IMR-90 (cell line): ENCODE results near the gene COL4A2. TPM values are rescaled to one million over a fixed set of nuclear protein-coding genes. Genes with fewer than 3 reads are reported as not detected.

Source experiments
- ATAC-seq: fragments of 200-7000 bp; cut with Tn5 transposase; 2 replicates; pipeline ENCODE4 v1.9.1; 2020; ENCODE audit warnings: low read depth, mild to moderate bottlenecking, moderate library complexity
- BruUV-seq: library from RNA; stranded (reverse); fragments of 400-500 nt; replicated peaks from 2 replicates; lab custom pipeline; 2021; lab: Mats Ljungman, UMichigan
- CTCF ChIA-PET: fragments of 300-600 bp; formaldehyde crosslinking; extraction: SDS; loops from one replicate; lab custom pipeline; 2021; ENCODE audit warnings: antibody characterized with exemption; lab: Yijun Ruan, JAX
- POLR2A ChIA-PET: fragments of 300-600 bp; sonication (Branson Sonifier 250); formaldehyde crosslinking; loops from one replicate; lab custom pipeline; 2022; ENCODE audit warnings: antibody characterized with exemption; ENCODE audit not compliant: unreplicated experiment; lab: Charles Lee
- DNase-seq: peaks from one replicate; pipeline ENCODE4 v3.0.0; 2013
- H2AFZ ChIP-seq: replicated peaks from 2 replicates; pipeline ENCODE3; 2013; ENCODE audit warnings: low read length, mild to moderate bottlenecking; ENCODE audit not compliant: poor library complexity
- H2AK5ac ChIP-seq: 2 replicates; pipeline ENCODE4 v1.6.1; 2013; ENCODE audit warnings: low read depth, low read length, inconsistent platforms
- H2AK9ac ChIP-seq: replicated peaks from 2 replicates; pipeline ENCODE3; 2013; ENCODE audit warnings: mild to moderate bottlenecking, low read depth, low read length, moderate library complexity; ENCODE audit not compliant: poor library complexity
- H2BK120ac ChIP-seq: 2 replicates; pipeline ENCODE4 v1.6.1; 2013; ENCODE audit warnings: low read depth, low read length, inconsistent platforms
- H2BK15ac ChIP-seq: 3 replicates; pipeline ENCODE4 v1.6.1; 2013; ENCODE audit warnings: low read depth, low read length, inconsistent platforms
- H2BK20ac ChIP-seq: 2 replicates; pipeline ENCODE4 v1.6.1; 2013; ENCODE audit warnings: low read depth, mild to moderate bottlenecking, inconsistent platforms, low read length, moderate library complexity
- H2BK5ac ChIP-seq: 2 replicates; pipeline ENCODE4 v1.6.1; 2013; ENCODE audit warnings: mild to moderate bottlenecking, low read depth, low read length, inconsistent platforms; ENCODE audit not compliant: poor library complexity, severe bottlenecking
- H3K14ac ChIP-seq: replicated peaks from 2 replicates; pipeline ENCODE4 v1.6.1; 2013; ENCODE audit warnings: low read depth, low read length, inconsistent platforms
- H3K18ac ChIP-seq: 2 replicates; pipeline ENCODE4 v1.6.1; 2013; ENCODE audit warnings: low read depth, low read length, control low read depth
- H3K23ac ChIP-seq: 2 replicates; pipeline ENCODE4 v1.6.1; 2013; ENCODE audit warnings: low read depth, low read length, inconsistent platforms
- H3K27ac ChIP-seq: 2 replicates; pipeline ENCODE4 v1.5.1; 2013; ENCODE audit warnings: mild to moderate bottlenecking, control low read depth, low read length; ENCODE audit not compliant: insufficient read depth
- H3K27me3 ChIP-seq: 2 replicates; pipeline ENCODE4 v1.6.1; 2013; ENCODE audit warnings: low read length; ENCODE audit not compliant: control insufficient read depth, insufficient read depth
- H3K36me3 ChIP-seq: 2 replicates; pipeline ENCODE4 v1.6.1; 2013; ENCODE audit warnings: low read length, mixed read lengths; ENCODE audit not compliant: control insufficient read depth, insufficient read depth
- H3K4ac ChIP-seq: 2 replicates; pipeline ENCODE4 v1.6.1; 2013; ENCODE audit warnings: low read depth, low read length, inconsistent platforms
- H3K4me1 ChIP-seq: 2 replicates; pipeline ENCODE4 v1.6.1; 2013; ENCODE audit warnings: low read length, mixed read lengths; ENCODE audit not compliant: control insufficient read depth, insufficient read depth
- H3K4me2 ChIP-seq: 2 replicates; pipeline ENCODE4 v1.6.1; 2013; ENCODE audit warnings: low read depth, mild to moderate bottlenecking, control low read depth, low read length, moderate library complexity
- H3K4me3 ChIP-seq: 2 replicates; pipeline ENCODE4 v1.5.1; 2013; ENCODE audit warnings: low read depth, mild to moderate bottlenecking, control low read depth, low read length, moderate library complexity; ENCODE audit not compliant: insufficient read depth
- H3K56ac ChIP-seq: 2 replicates; pipeline ENCODE4 v1.6.1; 2013; ENCODE audit warnings: low read length, inconsistent platforms; ENCODE audit not compliant: insufficient read depth; ENCODE audit errors: extremely low read depth
- H3K79me1 ChIP-seq, 2 experiments: 2 replicates each; pipeline ENCODE4 v1.6.1; 2013; ENCODE audit warnings: low read length in 2 of 2, inconsistent platforms in 1 of 2, low read depth in 1 of 2
- H3K9ac ChIP-seq: 2 replicates; pipeline ENCODE4 v1.6.1; 2013; ENCODE audit warnings: low read depth, low read length, control low read depth
- H3K9me1 ChIP-seq: 2 replicates; pipeline ENCODE4 v1.6.1; 2013; ENCODE audit warnings: low read length, inconsistent platforms; ENCODE audit not compliant: insufficient read depth
- H3K9me3 ChIP-seq: 2 replicates; pipeline ENCODE4 v1.6.1; 2013; ENCODE audit warnings: low read length; ENCODE audit not compliant: control insufficient read depth, insufficient read depth
- H4K20me1 ChIP-seq: 2 replicates; pipeline ENCODE4 v1.6.1; 2013; ENCODE audit warnings: low read length, inconsistent platforms; ENCODE audit not compliant: insufficient read depth
- H4K5ac ChIP-seq: 2 replicates; pipeline ENCODE4 v1.6.1; 2013; ENCODE audit warnings: mild to moderate bottlenecking, low read depth, low read length, control low read depth
- H4K8ac ChIP-seq, 2 experiments: 2 replicates each; pipeline ENCODE4 v1.6.1; 2013; ENCODE audit warnings: low read depth in 2 of 2, low read length in 2 of 2, control low read depth in 1 of 2, inconsistent platforms in 1 of 2
- H4K91ac ChIP-seq: 2 replicates; pipeline ENCODE4 v1.6.1; 2013; ENCODE audit warnings: low read depth, low read length, inconsistent platforms; ENCODE audit not compliant: insufficient read depth
- BHLHE40 ChIP-seq: fragments of 150-350 bp; IDR thresholded peaks from 2 replicates; pipeline ENCODE4 v1.6.1; 2016; ENCODE audit warnings: mild to moderate bottlenecking, low read depth, low read length
- CEBPB ChIP-seq: IDR thresholded peaks from 2 replicates; pipeline ENCODE4 v1.6.1; 2012; ENCODE audit warnings: low read depth, low read length, improper control_type of control experiment
- CHD1 ChIP-seq: IDR thresholded peaks from 2 replicates; pipeline ENCODE4 v1.6.1; 2012; ENCODE audit warnings: low read depth, low read length, improper control_type of control experiment
- CTCF ChIP-seq: conservative IDR thresholded peaks from 2 replicates; pipeline ENCODE4 v1.5.1; 2012; ENCODE audit warnings: mild to moderate bottlenecking, low read depth, low read length, improper control_type of control experiment
- ELK1 ChIP-seq: fragments of 150-350 bp; IDR thresholded peaks from 2 replicates; pipeline ENCODE4 v1.6.1; 2016; ENCODE audit warnings: low read depth, mild to moderate bottlenecking, low read length, moderate library complexity, borderline replicate concordance
- FOS ChIP-seq: fragments of 150-350 bp; IDR thresholded peaks from 2 replicates; pipeline ENCODE4 v1.6.1; 2016; ENCODE audit warnings: low read depth, low read length
- MAFK ChIP-seq: IDR thresholded peaks from 2 replicates; pipeline ENCODE4 v1.6.1; 2012; ENCODE audit warnings: low read depth, low read length, improper control_type of control experiment
- MAZ ChIP-seq: IDR thresholded peaks from 2 replicates; pipeline ENCODE4 v1.6.1; 2012; ENCODE audit warnings: low read depth, mild to moderate bottlenecking, low read length, improper control_type of control experiment, moderate library complexity, borderline replicate concordance
- MXI1 ChIP-seq: IDR thresholded peaks from 2 replicates; pipeline ENCODE4 v1.6.1; 2012; ENCODE audit warnings: low read depth, mild to moderate bottlenecking, low read length, moderate library complexity, borderline replicate concordance
- NFE2L2 ChIP-seq: fragments of 150-350 bp; IDR thresholded peaks from 2 replicates; pipeline ENCODE4 v1.6.1; 2016; ENCODE audit warnings: low read depth, mild to moderate bottlenecking, low read length
- POLR2A ChIP-seq: IDR thresholded peaks from 2 replicates; pipeline ENCODE4 v1.6.1; 2012; ENCODE audit warnings: mild to moderate bottlenecking, low read depth, low read length
- RAD21 ChIP-seq: IDR thresholded peaks from 2 replicates; pipeline ENCODE4 v1.6.1; 2012; ENCODE audit warnings: low read length, improper control_type of control experiment
- RCOR1 ChIP-seq: IDR thresholded peaks from 2 replicates; pipeline ENCODE4 v1.6.1; 2012; ENCODE audit warnings: mild to moderate bottlenecking, low read length, improper control_type of control experiment; ENCODE audit not compliant: insufficient replicate concordance
- RFX5 ChIP-seq: IDR thresholded peaks from 2 replicates; pipeline ENCODE4 v1.8.0; 2012; ENCODE audit warnings: low read depth, mild to moderate bottlenecking, low read length, moderate library complexity
- SMC3 ChIP-seq: fragments of 150-350 bp; IDR thresholded peaks from 2 replicates; pipeline ENCODE4 v1.6.1; 2016; ENCODE audit warnings: low read depth, mild to moderate bottlenecking, antibody characterized with exemption, low read length, moderate library complexity
- WGBS, 2 experiments: methylation state at CpG; one replicate each; pipeline versions ENCODE4 v1.1.5 to v1.1.7; 2013; ENCODE audit warnings: missing lambda C conversion rate in 2 of 2; ENCODE audit not compliant: insufficient read length in 1 of 2; ENCODE audit errors: extremely low coverage in 2 of 2; 5-methylcytosine and 5-hydroxymethylcytosine counted together
- dilution Hi-C: fragments of 300-500 bp; cut with HindIII; formaldehyde crosslinking; loops from one replicate; pipeline ENCODE4 v1.14.3; 2018; ENCODE audit warnings: low sequenced_read_pairs; ENCODE audit not compliant: unreplicated experiment
- in situ Hi-C: fragments of 300-500 bp; cut with MboI; formaldehyde crosslinking; loops from 3 replicates; pipeline ENCODE4 v1.14.3; 2019; ENCODE audit warnings: low sequenced_read_pairs, inconsistent platforms, mixed read lengths
- intact Hi-C: fragments of 100-400 bp; cut with micrococcal nuclease; formaldehyde crosslinking; loops from 2 replicates; pipeline ENCODE4 v1.10.0; 2022
- polyA plus RNA-seq, 3 experiments: library from polyadenylated mRNA; depleted of rRNA; stranded (reverse); fragments of >200 nt; gene quantifications; 2 replicates each; pipeline ENCODE4 v1.2.3, GENCODE V29; 2012; ENCODE audit warnings: low replicate concordance in 1 of 3
- total RNA-seq: library from RNA; depleted of rRNA; stranded (reverse); fragments of >200 nt; gene quantifications from 2 replicates; pipeline ENCODE4 v1.2.3, GENCODE V29; 2012
- TF ChIP-seq, protein P1 (sequence below): fragments of 150-350 bp; IDR thresholded peaks from 2 replicates; pipeline ENCODE4 v1.6.1; 2017; ENCODE audit warnings: mild to moderate bottlenecking, antibody characterized with exemption, low read length, low read depth

Gene COL4A2
- total and polyA plus RNA-seq, 2 of the 4 experiments (the other 2 are of a cell fraction): 90.7 to 457 TPM

GRCh38 chr13:110290153-110290552 is 16.9 kb upstream of the COL4A2 start:
- Histone ChIP-seq H3K9me3 (no peaks in the 10 kb centered on the region), H4K8ac (no peak overlapping the region), H2BK120ac (no peak overlapping the region), H2AFZ (no peak overlapping the region), H2BK5ac (no peak overlapping the region), H2AK5ac (no peak overlapping the region), H4K20me1 (peaks cover 98% of the 10 kb centered on the region), H2BK20ac (no peak overlapping the region), H3K23ac (no peak overlapping the region), H3K27me3 (no peaks in the 10 kb centered on the region), H3K4me2 (no peak overlapping the region), H3K18ac (no peak overlapping the region), H4K91ac (no peak overlapping the region), H2AK9ac (no peak overlapping the region), H3K79me1 (peaks cover 35 to 87% of the 10 kb centered on the region in 2 experiments), H3K4me3 (no peak overlapping the region), H3K14ac (no peak overlapping the region), H3K9ac (no peak overlapping the region), H2BK15ac (no peak overlapping the region), H3K4me1 (peaks cover 7% of the 10 kb centered on the region; the same call in 1 of the 2 replicates), H3K27ac (no peak overlapping the region), H4K5ac (no peak overlapping the region), H3K36me3 (peaks cover 57% of the 10 kb centered on the region), H3K56ac (no peak overlapping the region), H3K9me1 (peaks cover 54% of the 10 kb centered on the region), H3K4ac (no peak overlapping the region)
- WGBS, 2 experiments: 86% methylated on average over 4 of the region's 10 CpGs; no CpG with 5 or more reads in 1 of the 2 experiments
- CTCF ChIA-PET: interaction anchor here (0.9 kb wide), 1 partner anchor 11 kb away, joined by 3 read pairs; no protein-coding TSS in a partner anchor
- DNase-seq (no peak), ATAC-seq (no peak)
- in situ Hi-C loops (no loop called here), intact Hi-C loops (no loop called here), dilution Hi-C loops (no loop called here)
- TF ChIP-seq RCOR1 (no peak), ELK1 (no peak), CTCF (no peak), CEBPB (no peak), MAFK (no peak), FOS (no peak), BHLHE40 (no peak), RAD21 (no peak), RFX5 (no peak), MXI1 (no peak), NFE2L2 (no peak), POLR2A (no peak), MAZ (no peak), CHD1 (no peak), SMC3 (no peak)
- TF ChIP-seq, protein P1, sequence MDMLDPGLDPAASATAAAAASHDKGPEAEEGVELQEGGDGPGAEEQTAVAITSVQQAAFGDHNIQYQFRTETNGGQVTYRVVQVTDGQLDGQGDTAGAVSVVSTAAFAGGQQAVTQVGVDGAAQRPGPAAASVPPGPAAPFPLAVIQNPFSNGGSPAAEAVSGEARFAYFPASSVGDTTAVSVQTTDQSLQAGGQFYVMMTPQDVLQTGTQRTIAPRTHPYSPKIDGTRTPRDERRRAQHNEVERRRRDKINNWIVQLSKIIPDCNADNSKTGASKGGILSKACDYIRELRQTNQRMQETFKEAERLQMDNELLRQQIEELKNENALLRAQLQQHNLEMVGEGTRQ: no peak
- BruUV-seq: no TSS peak
- POLR2A ChIA-PET: no interaction called here
